Measurements from ENCODE around the gene NTHL1. TPM values are rescaled to one million over a fixed set of nuclear protein-coding genes. Genes with fewer than 3 reads are reported as not detected.

Gene NTHL1
- total RNA-seq, 2 donors from 2014 or later, result 43.2 to 46.1 TPM

GRCh38 chr16:2058872-2059271, 11.2 kb upstream of the NTHL1 start:
- no peak for TF ChIP-seq CTCF (conservative IDR thresholded peaks at IDR 0.05)
- H3K27ac ChIP-seq (ENCODE audit: low read depth, low read length), result peak overlapping the region; percentile 11
- Mint-ChIP-seq H3K4me3 (no peak overlapping the region), H3K36me3 (ENCODE audit: low read depth) (peaks cover 20% of the 10 kb centered on the region), H3K27me3 (ENCODE audit: insufficient read depth) (no peaks in the 10 kb centered on the region), H3K27ac (peak overlapping the region; percentile 26), H3K4me1 (peaks cover 4% of the 10 kb centered on the region), H3K9me3 (no peaks in the 10 kb centered on the region)
- H3K4me3 ChIP-seq (ENCODE audit: low read length), result no peak overlapping the region
- H3K36me3 ChIP-seq (ENCODE audit: control insufficient read depth, insufficient read depth, low read length), result no peaks in the 10 kb centered on the region
- H3K4me1 ChIP-seq (ENCODE audit: control insufficient read depth, insufficient read depth, low read length), result no peaks in the 10 kb centered on the region
- no peaks in the 10 kb centered on the region for H3K9me3 ChIP-seq (ENCODE audit: control insufficient read depth, low read length)
- WGBS, 2 experiments (ENCODE audit: insufficient coverage in 1 of 2, insufficient read length in 1 of 2), result 89 to 96% methylated on average over 4 to 10 of the region's 10 CpGs
- H3K27me3 ChIP-seq (ENCODE audit: control insufficient read depth, insufficient read depth, low read length, poor library complexity, severe bottlenecking), result no peaks in the 10 kb centered on the region
- H3K9ac ChIP-seq (ENCODE audit: extremely low read depth, low read length, poor library complexity, severe bottlenecking), result no peak overlapping the region
- DNase-seq, result no peak

- DNase-seq, result no peak
- peaks cover 16% of the 10 kb centered on the region for H3K36me3 Mint-ChIP-seq (ENCODE audit: low read depth)
- Histone ChIP-seq H3K27ac (ENCODE audit: low read depth, low read length) (peak overlapping the region; percentile 11), H3K27me3 (ENCODE audit: control insufficient read depth, insufficient read depth, low read length, poor library complexity, severe bottlenecking) (no peaks in the 10 kb centered on the region), H3K4me3 (ENCODE audit: low read length) (no peak overlapping the region), H3K4me1 (ENCODE audit: control insufficient read depth, insufficient read depth, low read length) (no peaks in the 10 kb centered on the region), H3K36me3 (ENCODE audit: control insufficient read depth, insufficient read depth, low read length) (no peaks in the 10 kb centered on the region), H3K9me3 (ENCODE audit: control insufficient read depth, low read length) (no peaks in the 10 kb centered on the region), H3K9ac (ENCODE audit: extremely low read depth, low read length, poor library complexity, severe bottlenecking) (no peak overlapping the region)
- peaks cover 4% of the 10 kb centered on the region for H3K4me1 Mint-ChIP-seq
- no peaks in the 10 kb centered on the region for H3K9me3 Mint-ChIP-seq
- peak overlapping the region; percentile 26 for H3K27ac Mint-ChIP-seq
- 89 to 94% methylated on average over 13 of the region's 13 CpGs for WGBS, 2 experiments (ENCODE audit: insufficient coverage in 1 of 2, insufficient read length in 1 of 2)
- H3K27me3 Mint-ChIP-seq (ENCODE audit: insufficient read depth), result no peaks in the 10 kb centered on the region
- no peak for TF ChIP-seq CTCF (conservative IDR thresholded peaks at IDR 0.05)
- H3K4me3 Mint-ChIP-seq, result no peak overlapping the region
These were observed 10.8 kb upstream of the NTHL1 start for GRCh38 chr16:2058420-2058819.

GRCh38 chr16:2057438-2057837, 9.8 kb upstream of the NTHL1 start:
- Histone ChIP-seq H3K36me3 (ENCODE audit: control insufficient read depth, insufficient read depth, low read length) (peaks cover under 1% of the 10 kb centered on the region), H3K27me3 (ENCODE audit: control insufficient read depth, insufficient read depth, low read length, poor library complexity, severe bottlenecking) (no peaks in the 10 kb centered on the region), H3K4me3 (ENCODE audit: low read length) (no peak overlapping the region), H3K4me1 (ENCODE audit: control insufficient read depth, insufficient read depth, low read length) (no peaks in the 10 kb centered on the region), H3K27ac (ENCODE audit: low read depth, low read length) (no peak overlapping the region), H3K9me3 (ENCODE audit: control insufficient read depth, low read length) (no peaks in the 10 kb centered on the region), H3K9ac (ENCODE audit: extremely low read depth, low read length, poor library complexity, severe bottlenecking) (no peak overlapping the region)
- H3K4me1 Mint-ChIP-seq, result peaks cover 4% of the 10 kb centered on the region
- 88 to 95% methylated on average over 4 to 8 of the region's 10 CpGs for WGBS, 2 experiments (ENCODE audit: insufficient coverage in 1 of 2, insufficient read length in 1 of 2)
- no peaks in the 10 kb centered on the region for H3K27me3 Mint-ChIP-seq (ENCODE audit: insufficient read depth)
- no peaks in the 10 kb centered on the region for H3K9me3 Mint-ChIP-seq
- H3K4me3 Mint-ChIP-seq, result no peak overlapping the region
- no peak for TF ChIP-seq CTCF (conservative IDR thresholded peaks at IDR 0.05)
- no peak overlapping the region for H3K27ac Mint-ChIP-seq
- H3K36me3 Mint-ChIP-seq (ENCODE audit: low read depth), result peaks cover 20% of the 10 kb centered on the region
- no peak for DNase-seq

Data from endodermal cell (in vitro differentiated cells).